ENCODE data around the gene KIN. TPM values are rescaled to one million over a fixed set of nuclear protein-coding genes. Genes with fewer than 3 reads are reported as not detected.

KIN gene
- total RNA-seq, 1 donor = 5.8 TPM

DNA sequence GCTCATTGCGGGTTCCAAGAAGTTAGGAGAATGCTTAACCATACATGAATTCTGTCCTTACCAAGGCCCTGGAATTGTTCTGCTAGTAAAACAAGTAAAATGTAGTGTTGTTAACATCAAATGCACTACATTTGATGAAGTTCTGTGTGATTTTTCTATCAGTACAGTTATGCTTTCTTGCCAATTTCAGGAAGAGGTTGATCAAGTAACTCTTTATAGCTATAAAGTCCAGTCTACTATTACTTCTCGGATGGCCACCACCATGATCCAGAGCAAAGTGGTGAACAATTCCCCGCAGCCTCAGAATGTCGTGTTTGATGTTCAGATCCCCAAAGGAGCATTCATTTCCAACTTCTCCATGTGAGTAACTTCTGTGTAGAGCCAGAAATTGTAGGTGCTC lies 79.0 kb downstream of the KIN start:
- Histone ChIP-seq H3K4me3 (ENCODE audit: insufficient read depth, low read length) (no peak overlapping the region), H3K27me3 (ENCODE audit: insufficient read depth, low read length) (no peaks in the 10 kb centered on the region), H3K79me2 (ENCODE audit: insufficient read depth, low read length) (no peaks in the 10 kb centered on the region), H3K4me2 (ENCODE audit: insufficient read depth, low read length) (no peak overlapping the region), H3K27ac (ENCODE audit: low read depth, low read length) (no peak overlapping the region), H4K20me1 (ENCODE audit: insufficient read depth, low read length) (no peaks in the 10 kb centered on the region), H3K9me3 (ENCODE audit: low read depth, low read length) (no peaks in the 10 kb centered on the region), H3K4me1 (ENCODE audit: insufficient read depth, low read length) (no peaks in the 10 kb centered on the region), H2AFZ (ENCODE audit: low read length) (no peak overlapping the region), H3K36me3 (ENCODE audit: insufficient read depth, low read length) (no peaks in the 10 kb centered on the region)
- TF ChIP-seq, protein P1, sequence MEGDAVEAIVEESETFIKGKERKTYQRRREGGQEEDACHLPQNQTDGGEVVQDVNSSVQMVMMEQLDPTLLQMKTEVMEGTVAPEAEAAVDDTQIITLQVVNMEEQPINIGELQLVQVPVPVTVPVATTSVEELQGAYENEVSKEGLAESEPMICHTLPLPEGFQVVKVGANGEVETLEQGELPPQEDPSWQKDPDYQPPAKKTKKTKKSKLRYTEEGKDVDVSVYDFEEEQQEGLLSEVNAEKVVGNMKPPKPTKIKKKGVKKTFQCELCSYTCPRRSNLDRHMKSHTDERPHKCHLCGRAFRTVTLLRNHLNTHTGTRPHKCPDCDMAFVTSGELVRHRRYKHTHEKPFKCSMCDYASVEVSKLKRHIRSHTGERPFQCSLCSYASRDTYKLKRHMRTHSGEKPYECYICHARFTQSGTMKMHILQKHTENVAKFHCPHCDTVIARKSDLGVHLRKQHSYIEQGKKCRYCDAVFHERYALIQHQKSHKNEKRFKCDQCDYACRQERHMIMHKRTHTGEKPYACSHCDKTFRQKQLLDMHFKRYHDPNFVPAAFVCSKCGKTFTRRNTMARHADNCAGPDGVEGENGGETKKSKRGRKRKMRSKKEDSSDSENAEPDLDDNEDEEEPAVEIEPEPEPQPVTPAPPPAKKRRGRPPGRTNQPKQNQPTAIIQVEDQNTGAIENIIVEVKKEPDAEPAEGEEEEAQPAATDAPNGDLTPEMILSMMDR (IDR thresholded peaks at IDR 0.05; ENCODE audit: extremely low read depth, low read depth, low read length) = no peak
- no peak for DNase-seq (ENCODE audit: insufficient read length, low spot score, missing footprints)

DNA sequence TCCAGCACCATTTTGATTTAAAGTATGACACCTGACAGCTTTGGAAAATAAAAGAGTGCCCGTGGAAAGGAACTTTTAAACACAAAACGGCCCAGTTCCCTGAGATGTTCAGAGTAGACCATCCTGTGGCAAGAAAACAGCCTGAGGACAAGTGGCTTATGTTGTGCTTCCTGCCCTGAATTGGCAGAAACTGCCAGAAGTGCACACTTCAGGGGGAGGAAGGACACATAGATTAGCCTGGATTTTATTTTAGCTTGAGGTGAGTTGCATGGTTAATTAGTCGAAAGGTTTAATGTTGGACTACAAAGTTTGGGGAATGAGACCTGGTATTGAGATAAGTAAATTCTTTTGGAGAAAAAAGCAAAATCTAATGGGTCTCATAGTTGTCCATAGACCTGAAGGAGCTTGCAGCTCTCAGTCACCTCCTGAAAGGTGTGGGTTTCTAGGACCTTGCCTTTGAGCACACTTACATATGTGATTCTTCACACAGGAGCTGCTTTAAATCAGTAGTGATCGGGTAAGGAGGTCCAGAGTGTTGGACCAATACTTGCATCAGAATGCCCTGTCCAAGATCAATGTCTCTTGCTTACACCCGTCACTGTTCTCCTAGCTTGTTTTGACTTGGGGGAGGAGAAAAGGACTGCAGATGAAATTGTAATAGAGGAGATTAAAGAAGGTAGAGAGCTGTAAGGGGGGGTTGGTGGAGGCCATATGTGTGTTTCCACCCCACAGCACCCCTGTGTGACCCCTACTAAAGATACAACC lies 79.8 kb downstream of the KIN start:
- Histone ChIP-seq H3K9me3 (ENCODE audit: low read depth, low read length) (no peaks in the 10 kb centered on the region), H3K36me3 (ENCODE audit: insufficient read depth, low read length) (no peaks in the 10 kb centered on the region), H4K20me1 (ENCODE audit: insufficient read depth, low read length) (no peaks in the 10 kb centered on the region), H3K27me3 (ENCODE audit: insufficient read depth, low read length) (no peaks in the 10 kb centered on the region), H3K79me2 (ENCODE audit: insufficient read depth, low read length) (no peaks in the 10 kb centered on the region), H3K4me2 (ENCODE audit: insufficient read depth, low read length) (no peak overlapping the region), H2AFZ (ENCODE audit: low read length) (no peak overlapping the region), H3K27ac (ENCODE audit: low read depth, low read length) (no peak overlapping the region), H3K4me3 (ENCODE audit: insufficient read depth, low read length) (no peak overlapping the region), H3K4me1 (ENCODE audit: insufficient read depth, low read length) (no peaks in the 10 kb centered on the region)
- TF ChIP-seq, protein P1 (IDR thresholded peaks at IDR 0.05; ENCODE audit: extremely low read depth, low read depth, low read length) = no peak
- no peak for DNase-seq (ENCODE audit: insufficient read length, low spot score, missing footprints)

DNA sequence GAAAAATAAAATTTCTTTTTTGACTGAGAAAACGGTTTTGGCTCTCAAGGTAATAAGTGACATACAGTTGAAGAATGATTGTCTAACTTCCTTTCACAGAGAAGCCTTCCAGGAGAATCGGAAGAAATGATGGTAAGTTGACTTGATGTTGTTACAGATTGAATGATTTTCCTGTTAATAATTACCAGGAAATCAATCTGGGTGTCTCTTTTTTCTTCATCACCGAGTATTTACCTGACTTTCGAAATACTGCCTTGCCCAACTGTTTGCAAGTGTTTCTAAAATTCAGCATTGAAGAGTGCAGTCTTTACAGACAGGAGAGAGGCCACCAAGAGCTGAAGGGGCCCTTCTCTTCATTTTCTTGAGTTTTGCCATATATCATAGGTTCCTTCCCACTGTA lies 80.7 kb downstream of the KIN start:
- DNase-seq (ENCODE audit: insufficient read length, low spot score, missing footprints) = no peak
- Histone ChIP-seq H3K9me3 (ENCODE audit: low read depth, low read length) (no peaks in the 10 kb centered on the region), H3K27me3 (ENCODE audit: insufficient read depth, low read length) (no peaks in the 10 kb centered on the region), H3K36me3 (ENCODE audit: insufficient read depth, low read length) (no peaks in the 10 kb centered on the region), H3K4me2 (ENCODE audit: insufficient read depth, low read length) (no peak overlapping the region), H3K27ac (ENCODE audit: low read depth, low read length) (no peak overlapping the region), H4K20me1 (ENCODE audit: insufficient read depth, low read length) (no peaks in the 10 kb centered on the region), H3K4me3 (ENCODE audit: insufficient read depth, low read length) (no peak overlapping the region), H2AFZ (ENCODE audit: low read length) (no peak overlapping the region), H3K79me2 (ENCODE audit: insufficient read depth, low read length) (no peaks in the 10 kb centered on the region), H3K4me1 (ENCODE audit: insufficient read depth, low read length) (no peaks in the 10 kb centered on the region)
- TF ChIP-seq, protein P1 (IDR thresholded peaks at IDR 0.05; ENCODE audit: extremely low read depth, low read depth, low read length) = no peak

DNA sequence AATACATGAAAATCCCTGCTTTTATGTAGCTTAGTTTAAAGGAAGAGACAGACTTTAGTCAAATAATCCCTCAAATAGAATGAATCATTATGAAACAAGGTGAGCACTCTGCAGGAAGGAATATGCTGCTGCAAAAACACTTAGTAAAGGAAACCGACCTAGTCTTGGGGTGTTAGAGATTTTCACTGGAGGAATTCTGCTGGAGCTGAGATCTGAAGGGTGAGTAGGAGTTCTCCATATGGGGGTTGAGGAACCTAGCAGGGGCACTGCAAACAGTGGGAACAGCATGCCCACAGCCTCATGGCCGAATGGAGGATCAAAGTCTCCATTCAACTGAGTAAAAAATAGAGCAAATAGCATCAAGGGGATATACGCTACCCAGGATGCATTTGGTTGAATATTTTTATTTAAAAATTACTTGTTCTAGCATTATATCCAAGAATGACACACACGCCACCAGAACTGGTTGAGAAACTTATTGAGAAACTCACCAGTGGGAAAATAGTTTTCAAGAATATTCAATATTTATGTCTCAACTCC lies 81.2 kb downstream of the KIN start:
- H2AFZ ChIP-seq (ENCODE audit: low read length) = no peak overlapping the region
- TF ChIP-seq, protein P1 (IDR thresholded peaks at IDR 0.05; ENCODE audit: extremely low read depth, low read depth, low read length) = no peak
- no peaks in the 10 kb centered on the region for H3K4me1 ChIP-seq (ENCODE audit: insufficient read depth, low read length)
- H3K4me3 ChIP-seq (ENCODE audit: insufficient read depth, low read length) = no peak overlapping the region
- no peak for DNase-seq (ENCODE audit: insufficient read length, low spot score, missing footprints)
- H3K4me2 ChIP-seq (ENCODE audit: insufficient read depth, low read length) = no peak overlapping the region
- no peaks in the 10 kb centered on the region for H3K9me3 ChIP-seq (ENCODE audit: low read depth, low read length)
- no peaks in the 10 kb centered on the region for H4K20me1 ChIP-seq (ENCODE audit: insufficient read depth, low read length)
- no peaks in the 10 kb centered on the region for H3K79me2 ChIP-seq (ENCODE audit: insufficient read depth, low read length)
- no peaks in the 10 kb centered on the region for H3K27me3 ChIP-seq (ENCODE audit: insufficient read depth, low read length)
- no peak overlapping the region for H3K27ac ChIP-seq (ENCODE audit: low read depth, low read length)
- H3K36me3 ChIP-seq (ENCODE audit: insufficient read depth, low read length) = no peaks in the 10 kb centered on the region

Data from osteoblast (primary cell).